Umbilical cord (tissue), 2 donors: ENCODE results near the gene DDX1. TPM values are rescaled to one million over a fixed set of nuclear protein-coding genes. Genes with fewer than 3 reads are reported as not detected.
"Not testable (repeated sequence)": the region's sequence is repeated elsewhere in the genome, so short reads cannot be mapped to it uniquely, and the experiment has no call there.

Source experiments
- DNase-seq: peaks from one replicate; pipeline ENCODE4 v3.0.0-alpha.2; 2015; ENCODE audit warnings: low spot score
- total RNA-seq: library from RNA; depleted of rRNA; stranded (reverse); fragments of >200 nt; gene quantifications from one replicate; pipeline ENCODE4 v1.2.3, GENCODE V29; 2014; ENCODE audit warnings: low replicate concordance; ENCODE audit not compliant: insufficient read depth

The DDX1 gene
- total RNA-seq, 1 donor from 2014 or later = 90.3 TPM

- DNase-seq = no peak
Measured at GRCh38 chr2:15595342-15595905, 3.8 kb downstream of the DDX1 start.

- DNase-seq = no peak
Measured at GRCh38 chr2:15595936-15596335, 4.3 kb downstream of the DDX1 start.

GRCh38 chr2:15596350-15596749, 4.7 kb downstream of the DDX1 start:
- no peak for DNase-seq

- DNase-seq = no peak
Measured at GRCh38 chr2:15596968-15597367, 5.3 kb downstream of the DDX1 start.

GRCh38 chr2:15599994-15600393, 8.3 kb downstream of the DDX1 start:
- no peak for DNase-seq

- no peak for DNase-seq
Measured at GRCh38 chr2:15601681-15602080, 10.0 kb downstream of the DDX1 start.

GRCh38 chr2:15602393-15602792, 10.7 kb downstream of the DDX1 start:
- no peak for DNase-seq

GRCh38 chr2:15603044-15603765, 11.5 kb downstream of the DDX1 start:
- no peak for DNase-seq

GRCh38 chr2:15603948-15604347, 12.3 kb downstream of the DDX1 start:
- DNase-seq = no peak

- no peak for DNase-seq
Measured at GRCh38 chr2:15605721-15606120, 14.1 kb downstream of the DDX1 start.

GRCh38 chr2:15606481-15607441, 15.1 kb downstream of the DDX1 start:
- DNase-seq = no peak

- no peak for DNase-seq
Measured at GRCh38 chr2:15607709-15608391, 16.2 kb downstream of the DDX1 start.

GRCh38 chr2:15608392-15608761, 16.7 kb downstream of the DDX1 start:
- DNase-seq = no peak

- no peak for DNase-seq
Measured at GRCh38 chr2:15609341-15610042, 17.8 kb downstream of the DDX1 start.

- no peak for DNase-seq
Measured at GRCh38 chr2:15610430-15610952, 18.8 kb downstream of the DDX1 start.

- not testable (repeated sequence) for DNase-seq
Measured at GRCh38 chr2:15612101-15612500, 20.4 kb downstream of the DDX1 start.

- no peak for DNase-seq
Measured at GRCh38 chr2:15613736-15614429, 22.2 kb downstream of the DDX1 start.

GRCh38 chr2:15614545-15615300, 23.1 kb downstream of the DDX1 start:
- DNase-seq = no peak

GRCh38 chr2:15615301-15615920, 23.7 kb downstream of the DDX1 start:
- no peak for DNase-seq
